NCI-H2171 (cell line): ENCODE results near the gene NLRX1.
"Not testable (repeated sequence)": the region's sequence is repeated elsewhere in the genome, so short reads cannot be mapped to it uniquely, and the experiment has no call there.

Experiments used
- DNase-seq: peaks from one replicate; lab custom pipeline; 2025; lab: John Stamatoyannopoulos, UW

The NLRX1 gene

GRCh38 chr11:119184399-119184798 lies 15.9 kb downstream of the NLRX1 start:
- not testable (repeated sequence) for DNase-seq

- no peak for DNase-seq
Measured at GRCh38 chr11:119185981-119186634, 17.6 kb downstream of the NLRX1 start.

GRCh38 chr11:119187123-119187892 lies 18.8 kb downstream of the NLRX1 start:
- no peak for DNase-seq

- no peak for DNase-seq
Measured at GRCh38 chr11:119188067-119188466, 19.5 kb downstream of the NLRX1 start.

GRCh38 chr11:119188887-119189286 lies 20.4 kb downstream of the NLRX1 start:
- no peak for DNase-seq

- no peak for DNase-seq
Measured at GRCh38 chr11:119189393-119189792, 20.9 kb downstream of the NLRX1 start.

GRCh38 chr11:119190531-119190930 lies 22.0 kb downstream of the NLRX1 start:
- DNase-seq, result no peak

- DNase-seq, result not testable (repeated sequence)
Measured at GRCh38 chr11:119191265-119191664, 22.7 kb downstream of the NLRX1 start.

- no peak for DNase-seq
Measured at GRCh38 chr11:119192111-119192510, 23.6 kb downstream of the NLRX1 start.

GRCh38 chr11:119193001-119193400 lies 24.5 kb downstream of the NLRX1 start:
- DNase-seq, result no peak

GRCh38 chr11:119193626-119194025 lies 25.1 kb downstream of the NLRX1 start:
- DNase-seq, result no peak

GRCh38 chr11:119194811-119195440 lies 26.4 kb downstream of the NLRX1 start:
- no peak for DNase-seq

- DNase-seq, result no peak
Measured at GRCh38 chr11:119195680-119196079, 27.2 kb downstream of the NLRX1 start.

- peak; percentile 27 for DNase-seq
Measured at GRCh38 chr11:119196833-119197483, 28.4 kb downstream of the NLRX1 start.

GRCh38 chr11:119198925-119199324 lies 30.4 kb downstream of the NLRX1 start:
- DNase-seq, result no peak

GRCh38 chr11:119201236-119201635 lies 32.7 kb downstream of the NLRX1 start:
- DNase-seq, result not testable (repeated sequence)

GRCh38 chr11:119202554-119202953 lies 34.0 kb downstream of the NLRX1 start:
- DNase-seq, result no peak

- DNase-seq, result no peak
Measured at GRCh38 chr11:119204066-119204465, 35.5 kb downstream of the NLRX1 start.

GRCh38 chr11:119205080-119205479 lies 36.6 kb downstream of the NLRX1 start:
- no peak for DNase-seq

- peak; percentile 72 for DNase-seq
Measured at GRCh38 chr11:119205574-119206510, 37.3 kb downstream of the NLRX1 start, which contains the start of gene CBL. TSS of gene CBL (plus strand) at chr11:119206339. CDS start at chr11:119206418, 79 bp downstream.
